K562 (cell line): Measurements from ENCODE around the gene DMXL1. TPM values are rescaled to one million over a fixed set of nuclear protein-coding genes. Genes with fewer than 3 reads are reported as not detected.
A peak's percentile ranks its signal among the peaks of the same experiment; 100 is the strongest.

Experiments used
- CHD2 ChIP-seq: IDR thresholded peaks from 2 replicates; pipeline ENCODE4 v1.6.1; 2011; ENCODE audit warnings: low read depth, low read length
- CREB1 ChIP-seq, 2 experiments: sonication (generic) in 1 of 2; formaldehyde crosslinking in 1 of 2; IDR thresholded peaks; 2 replicates each; pipeline versions ENCODE4 v1.6.1 to v1.8.0; 2012 to 2022; ENCODE audit warnings: inconsistent platforms in 1 of 2, mild to moderate bottlenecking in 1 of 2, missing genetic modification reagents in 1 of 2, moderate library complexity in 1 of 2
- ELK3 ChIP-seq: fragments of 450-650 bp; formaldehyde crosslinking; IDR thresholded peaks from 2 replicates; pipeline ENCODE4 v1.4.0; 2020; ENCODE audit warnings: mild to moderate bottlenecking
- GTF2A2 ChIP-seq: IDR thresholded peaks from 2 replicates; pipeline ENCODE4 v1.6.1; 2016; ENCODE audit warnings: mild to moderate bottlenecking, missing genetic modification characterization, missing compliant biosample characterization
- HDAC3 ChIP-seq: fragments of 450-650 bp; IDR thresholded peaks from 2 replicates; pipeline ENCODE4 v1.6.1; 2018; ENCODE audit warnings: borderline replicate concordance, mild to moderate bottlenecking, moderate library complexity; ENCODE audit not compliant: partially characterized antibody
- JUND ChIP-seq, 2 experiments: IDR thresholded peaks; 2 replicates in 1 of 2; 3 replicates in 1 of 2; pipeline ENCODE4 v1.6.1; 2011; ENCODE audit warnings: borderline replicate concordance in 2 of 2, low read depth in 2 of 2, low read length in 2 of 2, improper control_type of control experiment in 1 of 2, missing biosample characterization in 1 of 2, missing genetic modification characterization in 1 of 2, missing genetic modification reagents in 1 of 2
- PHB2 ChIP-seq: fragments of 450-650 bp; IDR thresholded peaks from 2 replicates; pipeline ENCODE4 v1.6.1; 2017; ENCODE audit warnings: low read depth
- TRIM28 ChIP-seq: fragments of 450-650 bp; IDR thresholded peaks from 2 replicates; pipeline ENCODE4 v1.6.1; 2017
- ZFP30 ChIP-seq: fragments of 250-450 bp; sonication (Bioruptor Pico); IDR thresholded peaks from 2 replicates; pipeline ENCODE4 v1.8.0; 2022; ENCODE audit warnings: moderate library complexity, mild to moderate bottlenecking, inconsistent platforms, borderline replicate concordance
- ZFP36 ChIP-seq: fragments of 150-350 bp; IDR thresholded peaks from 2 replicates; pipeline ENCODE4 v1.6.1; 2018; ENCODE audit warnings: low read length, low read depth; ENCODE audit not compliant: partially characterized antibody
- ZNF280B ChIP-seq: fragments of 250-450 bp; sonication (Bioruptor Pico); IDR thresholded peaks from 2 replicates; pipeline ENCODE4 v1.5.1; 2021; ENCODE audit warnings: mild to moderate bottlenecking
- ZNF695 ChIP-seq: fragments of 450-650 bp; formaldehyde crosslinking; IDR thresholded peaks from 2 replicates; pipeline ENCODE4 v1.4.0; 2020; ENCODE audit warnings: mild to moderate bottlenecking, moderate library complexity
- polyA plus RNA-seq, 8 experiments: library from polyadenylated mRNA; depleted of rRNA in 4 of 8; stranded (reverse) in 5 of 8; unstranded in 3 of 8; fragments of >200 nt; fragmentation: Nextera tagmentation in 2 of 8; fragmentation: Illumina TruSeq in 1 of 8; extraction: Ambion mirVana in 2 of 8; extraction: Trizol in 1 of 8; gene quantifications; 2 replicates each; pipeline versions ENCODE4 v1.2.1 to v1.2.3, GENCODE V29; 2011 to 2014; ENCODE audit warnings: inconsistent platforms in 1 of 8, missing spikeins in 1 of 8
- total RNA-seq, 7 experiments: library from RNA; depleted of rRNA in 6 of 7; stranded (reverse); fragments of >200 nt in 6 of 7; fragmentation: Illumina TruSeq in 2 of 7; extraction: Trizol in 2 of 7; gene quantifications; 2 replicates each; pipeline versions ENCODE4 v1.2.1 to v1.2.3, GENCODE V29; 2011 to 2021; ENCODE audit warnings: low replicate concordance in 1 of 7
- TF ChIP-seq, protein P1 (sequence below), 2 experiments: IDR thresholded peaks; 2 replicates each; pipeline ENCODE4 v1.6.1; 2011; ENCODE audit warnings: borderline replicate concordance in 1 of 2, control low read depth in 1 of 2, low read depth in 1 of 2, low read length in 1 of 2, mild to moderate bottlenecking in 1 of 2, mixed read lengths in 1 of 2, moderate library complexity in 1 of 2; ENCODE audit not compliant: insufficient read depth in 1 of 2, insufficient read length in 1 of 2, poor library complexity in 1 of 2, severe bottlenecking in 1 of 2; ENCODE audit errors: extremely low read depth in 1 of 2
- TF ChIP-seq, protein P2 (sequence below), 3 experiments: fragments of 200-800 bp in 1 of 3; fragments of 250-450 bp in 1 of 3; fragments of 450-650 bp in 1 of 3; sonication (Bioruptor Pico) in 1 of 3; sonication (Bioruptor generic) in 1 of 3; formaldehyde crosslinking in 1 of 3; IDR thresholded peaks; 2 replicates each; pipeline versions ENCODE4 v1.6.1 to v1.8.0; 2016 to 2022; ENCODE audit warnings: mild to moderate bottlenecking in 2 of 3, missing genetic modification characterization in 2 of 3, missing compliant biosample characterization in 1 of 3, moderate library complexity in 1 of 3
- TF ChIP-seq, protein P3 (sequence below): sonication (generic); formaldehyde crosslinking; IDR thresholded peaks from 2 replicates; pipeline ENCODE4 v1.4.0; 2020; ENCODE audit warnings: mild to moderate bottlenecking, missing genetic modification reagents

DMXL1 gene
- total and polyA plus RNA-seq, 9 of the 15 experiments (the other 6 are each of a cell fraction or from before 2014, with no cell fraction given) = 8.3 to 40.3 (median 30.6) TPM

DNA sequence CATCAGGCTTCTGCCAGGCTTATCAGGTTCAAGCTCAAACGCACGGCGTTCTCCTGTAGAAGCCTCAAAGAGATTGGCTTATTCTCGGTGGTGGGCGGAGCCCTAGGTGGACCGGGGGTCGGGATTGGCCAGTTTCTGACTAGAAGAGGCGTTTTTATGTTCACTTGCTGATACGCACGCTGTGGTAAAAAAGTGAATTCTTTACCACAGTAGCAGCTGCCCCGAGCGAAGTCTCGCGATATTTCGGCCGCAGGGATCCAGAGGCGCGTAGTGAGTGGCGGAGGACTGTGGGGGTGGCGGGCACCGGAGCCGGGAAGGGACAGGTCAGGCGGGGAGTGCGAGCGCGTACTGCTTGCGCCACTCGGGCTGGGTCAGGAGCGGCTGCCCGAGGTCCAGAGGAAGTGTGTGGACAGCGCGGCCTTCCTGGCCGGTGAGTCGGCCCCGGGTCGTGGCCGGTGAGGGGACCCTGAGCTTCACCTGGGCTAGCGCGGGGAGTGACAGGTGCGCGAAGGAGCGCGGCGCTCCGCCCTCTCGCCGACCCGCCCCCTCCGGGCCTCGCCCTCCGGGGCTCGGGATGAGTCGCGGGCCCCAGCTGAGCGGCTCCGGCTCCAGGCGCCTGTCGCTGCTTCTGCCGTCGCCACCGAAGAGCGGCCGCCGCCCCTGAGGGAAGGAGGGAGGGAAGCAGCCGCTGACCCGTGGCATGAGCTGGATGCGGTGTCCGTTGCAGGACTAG is at the start of gene DMXL1 (continued):
- TF ChIP-seq JUND (IDR thresholded peaks at IDR 0.05; ENCODE audit: borderline replicate concordance, low read depth, low read length) (peak; percentile 0), JUND (tag; IDR thresholded peaks at IDR 0.05; ENCODE audit: borderline replicate concordance, low read depth, low read length) (peak; percentile 27; the same call in 1 of the 3 replicates), HDAC3 (peak; percentile 59), ZNF280B (CRISPR knock-in tag) (no peak), PHB2 (no peak), TRIM28 (0 out of 2 replicates have a peak, but pooled peaks have one; percentile 22), CREB1 (IDR thresholded peaks at IDR 0.05) (peak; percentile 70; the same call in 1 of the 2 replicates), CREB1 (CRISPR knock-in tag; IDR thresholded peaks at IDR 0.05) (peak; percentile 24; the same call in 1 of the 2 replicates), GTF2A2 (tag) (no peak), CHD2 (peak; percentile 96), ELK3 (CRISPR knock-in tag) (no peak), ZNF695 (CRISPR knock-in tag) (peak; percentile 34; the same call in 1 of the 2 replicates), ZFP36 (no peak), ZFP30 (no peak)
- TF ChIP-seq, protein P1, sequence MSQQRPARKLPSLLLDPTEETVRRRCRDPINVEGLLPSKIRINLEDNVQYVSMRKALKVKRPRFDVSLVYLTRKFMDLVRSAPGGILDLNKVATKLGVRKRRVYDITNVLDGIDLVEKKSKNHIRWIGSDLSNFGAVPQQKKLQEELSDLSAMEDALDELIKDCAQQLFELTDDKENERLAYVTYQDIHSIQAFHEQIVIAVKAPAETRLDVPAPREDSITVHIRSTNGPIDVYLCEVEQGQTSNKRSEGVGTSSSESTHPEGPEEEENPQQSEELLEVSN (IDR thresholded peaks at IDR 0.05; ENCODE audit: borderline replicate concordance in 1 of 2, extremely low read depth in 1 of 2, insufficient read depth in 1 of 2, insufficient read length in 1 of 2, low read depth in 1 of 2, low read length in 1 of 2, poor library complexity in 1 of 2, severe bottlenecking in 1 of 2) = peak; percentile 49 to 68
- TF ChIP-seq, protein P2, sequence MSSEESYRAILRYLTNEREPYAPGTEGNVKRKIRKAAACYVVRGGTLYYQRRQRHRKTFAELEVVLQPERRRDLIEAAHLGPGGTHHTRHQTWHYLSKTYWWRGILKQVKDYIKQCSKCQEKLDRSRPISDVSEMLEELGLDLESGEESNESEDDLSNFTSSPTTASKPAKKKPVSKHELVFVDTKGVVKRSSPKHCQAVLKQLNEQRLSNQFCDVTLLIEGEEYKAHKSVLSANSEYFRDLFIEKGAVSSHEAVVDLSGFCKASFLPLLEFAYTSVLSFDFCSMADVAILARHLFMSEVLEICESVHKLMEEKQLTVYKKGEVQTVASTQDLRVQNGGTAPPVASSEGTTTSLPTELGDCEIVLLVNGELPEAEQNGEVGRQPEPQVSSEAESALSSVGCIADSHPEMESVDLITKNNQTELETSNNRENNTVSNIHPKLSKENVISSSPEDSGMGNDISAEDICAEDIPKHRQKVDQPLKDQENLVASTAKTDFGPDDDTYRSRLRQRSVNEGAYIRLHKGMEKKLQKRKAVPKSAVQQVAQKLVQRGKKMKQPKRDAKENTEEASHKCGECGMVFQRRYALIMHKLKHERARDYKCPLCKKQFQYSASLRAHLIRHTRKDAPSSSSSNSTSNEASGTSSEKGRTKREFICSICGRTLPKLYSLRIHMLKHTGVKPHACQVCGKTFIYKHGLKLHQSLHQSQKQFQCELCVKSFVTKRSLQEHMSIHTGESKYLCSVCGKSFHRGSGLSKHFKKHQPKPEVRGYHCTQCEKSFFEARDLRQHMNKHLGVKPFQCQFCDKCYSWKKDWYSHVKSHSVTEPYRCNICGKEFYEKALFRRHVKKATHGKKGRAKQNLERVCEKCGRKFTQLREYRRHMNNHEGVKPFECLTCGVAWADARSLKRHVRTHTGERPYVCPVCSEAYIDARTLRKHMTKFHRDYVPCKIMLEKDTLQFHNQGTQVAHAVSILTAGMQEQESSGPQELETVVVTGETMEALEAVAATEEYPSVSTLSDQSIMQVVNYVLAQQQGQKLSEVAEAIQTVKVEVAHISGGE (CRISPR knock-in tag; IDR thresholded peaks at IDR 0.05) = 0 out of 6 replicates have a peak, but pooled peaks of 1 of the 3 experiments have one; percentile 11
- TF ChIP-seq, protein P3, sequence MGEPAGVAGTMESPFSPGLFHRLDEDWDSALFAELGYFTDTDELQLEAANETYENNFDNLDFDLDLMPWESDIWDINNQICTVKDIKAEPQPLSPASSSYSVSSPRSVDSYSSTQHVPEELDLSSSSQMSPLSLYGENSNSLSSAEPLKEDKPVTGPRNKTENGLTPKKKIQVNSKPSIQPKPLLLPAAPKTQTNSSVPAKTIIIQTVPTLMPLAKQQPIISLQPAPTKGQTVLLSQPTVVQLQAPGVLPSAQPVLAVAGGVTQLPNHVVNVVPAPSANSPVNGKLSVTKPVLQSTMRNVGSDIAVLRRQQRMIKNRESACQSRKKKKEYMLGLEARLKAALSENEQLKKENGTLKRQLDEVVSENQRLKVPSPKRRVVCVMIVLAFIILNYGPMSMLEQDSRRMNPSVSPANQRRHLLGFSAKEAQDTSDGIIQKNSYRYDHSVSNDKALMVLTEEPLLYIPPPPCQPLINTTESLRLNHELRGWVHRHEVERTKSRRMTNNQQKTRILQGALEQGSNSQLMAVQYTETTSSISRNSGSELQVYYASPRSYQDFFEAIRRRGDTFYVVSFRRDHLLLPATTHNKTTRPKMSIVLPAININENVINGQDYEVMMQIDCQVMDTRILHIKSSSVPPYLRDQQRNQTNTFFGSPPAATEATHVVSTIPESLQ (CRISPR knock-in tag) = 0 out of 2 replicates have a peak, but pooled peaks have one; percentile 73
